GM12873 (cell line): ENCODE data around the gene LAMTOR1.

Experiments used
- CTCF ChIP-seq: IDR thresholded peaks from 2 replicates; pipeline ENCODE4 v1.5.1; 2012; ENCODE audit warnings: low read depth, mild to moderate bottlenecking, moderate library complexity, low read length, control low read depth; ENCODE audit not compliant: insufficient read depth; ENCODE audit errors: missing control alignments

The LAMTOR1 gene

GRCh38 chr11:72114570-72114969 is 11.5 kb upstream of the LAMTOR1 start:
- TF ChIP-seq CTCF, result no peak

- TF ChIP-seq CTCF, result no peak
Observed at GRCh38 chr11:72112978-72113808, 10.1 kb upstream of the LAMTOR1 start.

GRCh38 chr11:72112143-72112977 is 9.3 kb upstream of the LAMTOR1 start, which contains the start of gene ANAPC15:
Gene ANAPC15 (minus strand): TSS chr11:72112695. CDS start chr11:72111276, 1,419 bp downstream.
- TF ChIP-seq CTCF, result no peak

GRCh38 chr11:72111300-72112142 is 8.4 kb upstream of the LAMTOR1 start:
- no peak for TF ChIP-seq CTCF

- TF ChIP-seq CTCF, result no peak
Observed at GRCh38 chr11:72105888-72106287, 2.8 kb upstream of the LAMTOR1 start, which contains the start of gene TOMT. Gene TOMT (plus strand): TSS chr11:72105924. CDS start chr11:72105952, 28 bp downstream.

- TF ChIP-seq CTCF, result no peak
Observed at GRCh38 chr11:72103754-72104167, 664 bp upstream of the LAMTOR1 start.
